Ovary (tissue), 3 donors: ENCODE data around the gene DNAH8.

Source experiments
- EP300 ChIP-seq: sonication (generic); formaldehyde crosslinking; IDR thresholded peaks from one replicate; pipeline ENCODE4 v1.6.1; 2017; ENCODE audit warnings: antibody characterized with exemption
- POLR2A ChIP-seq: fragments of 450-650 bp; IDR thresholded peaks from one replicate; pipeline ENCODE4 v1.6.1; 2017; ENCODE audit warnings: antibody characterized with exemption, mild to moderate bottlenecking, moderate library complexity
- TF ChIP-seq, protein P1 (sequence below), 3 donors: fragments of 450-650 bp in 2 of 3; fragments of 200-600 bp in 1 of 3; IDR thresholded peaks; one replicate each; pipeline versions ENCODE4 v1.5.1 to v1.8.0; 2016 to 2022; ENCODE audit warnings: antibody characterized with exemption in 3 of 3, mild to moderate bottlenecking in 1 of 3
- donor health status: DM: no; HTN: no; CAD: no.

DNA sequence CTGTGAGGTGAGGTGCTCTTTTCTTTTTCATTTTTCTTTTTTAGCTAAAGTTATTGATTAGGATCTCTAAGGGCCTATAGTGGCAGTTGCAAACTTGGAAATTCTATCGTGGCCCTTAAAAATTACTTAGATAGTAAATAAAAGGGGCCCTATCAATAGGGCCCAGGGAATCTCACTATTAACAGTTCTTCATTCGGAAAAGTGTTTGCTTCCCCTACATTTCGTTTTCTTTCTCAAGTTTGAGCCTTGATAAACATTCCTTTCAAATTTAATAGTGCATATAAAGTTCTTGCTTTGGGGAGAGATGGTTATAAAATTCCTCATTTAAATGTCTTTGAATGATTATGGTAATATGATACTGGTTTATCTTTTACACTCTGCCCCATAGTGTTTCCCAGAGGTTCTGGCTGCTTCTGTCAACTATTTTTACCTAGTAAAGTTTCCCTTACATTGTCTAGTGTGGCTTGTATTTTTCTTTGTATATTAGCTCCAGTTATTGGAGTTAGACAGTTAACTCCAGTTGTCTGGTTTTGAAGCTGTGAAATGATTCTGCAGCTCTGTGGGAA lies 263.1 kb downstream of the DNAH8 start:
- TF ChIP-seq, protein P1, sequence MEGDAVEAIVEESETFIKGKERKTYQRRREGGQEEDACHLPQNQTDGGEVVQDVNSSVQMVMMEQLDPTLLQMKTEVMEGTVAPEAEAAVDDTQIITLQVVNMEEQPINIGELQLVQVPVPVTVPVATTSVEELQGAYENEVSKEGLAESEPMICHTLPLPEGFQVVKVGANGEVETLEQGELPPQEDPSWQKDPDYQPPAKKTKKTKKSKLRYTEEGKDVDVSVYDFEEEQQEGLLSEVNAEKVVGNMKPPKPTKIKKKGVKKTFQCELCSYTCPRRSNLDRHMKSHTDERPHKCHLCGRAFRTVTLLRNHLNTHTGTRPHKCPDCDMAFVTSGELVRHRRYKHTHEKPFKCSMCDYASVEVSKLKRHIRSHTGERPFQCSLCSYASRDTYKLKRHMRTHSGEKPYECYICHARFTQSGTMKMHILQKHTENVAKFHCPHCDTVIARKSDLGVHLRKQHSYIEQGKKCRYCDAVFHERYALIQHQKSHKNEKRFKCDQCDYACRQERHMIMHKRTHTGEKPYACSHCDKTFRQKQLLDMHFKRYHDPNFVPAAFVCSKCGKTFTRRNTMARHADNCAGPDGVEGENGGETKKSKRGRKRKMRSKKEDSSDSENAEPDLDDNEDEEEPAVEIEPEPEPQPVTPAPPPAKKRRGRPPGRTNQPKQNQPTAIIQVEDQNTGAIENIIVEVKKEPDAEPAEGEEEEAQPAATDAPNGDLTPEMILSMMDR (IDR thresholded peaks at IDR 0.05): no peak
- no peak for TF ChIP-seq EP300
- no peak for TF ChIP-seq POLR2A
